HepG2 (cell line): Measurements from ENCODE around the gene CDC26. TPM values are rescaled to one million over a fixed set of nuclear protein-coding genes. Genes with fewer than 3 reads are reported as not detected.

Experiments
- ADNP ChIP-seq: sonication (generic); formaldehyde crosslinking; IDR thresholded peaks from 2 replicates; pipeline ENCODE4 v1.4.0; 2020; ENCODE audit warnings: missing genetic modification reagents
- ATAD3A ChIP-seq: sonication (generic); formaldehyde crosslinking; IDR thresholded peaks from 2 replicates; pipeline ENCODE4 v1.4.0; 2020; ENCODE audit warnings: missing genetic modification reagents
- FOXA3 ChIP-seq: IDR thresholded peaks from 2 replicates; pipeline ENCODE4 v1.6.1; 2016; ENCODE audit warnings: missing genetic modification reagents, missing compliant biosample characterization
- GATAD1 ChIP-seq: IDR thresholded peaks from 2 replicates; pipeline ENCODE4 v1.6.1; 2016; ENCODE audit warnings: missing genetic modification reagents, missing compliant biosample characterization
- HMGXB4 ChIP-seq, 2 experiments: sonication (generic) in 1 of 2; formaldehyde crosslinking in 1 of 2; IDR thresholded peaks; 2 replicates each; pipeline versions ENCODE4 v1.4.0 to v1.6.1; 2018 to 2020; ENCODE audit warnings: missing genetic modification reagents in 2 of 2, borderline replicate concordance in 1 of 2, low read depth in 1 of 2, mild to moderate bottlenecking in 1 of 2, missing biosample characterization in 1 of 2
- HOMEZ ChIP-seq: IDR thresholded peaks from 2 replicates; pipeline ENCODE4 v1.6.1; 2016; ENCODE audit warnings: low read depth
- KDM5B ChIP-seq: sonication (generic); formaldehyde crosslinking; IDR thresholded peaks from 2 replicates; pipeline ENCODE4 v1.4.0; 2020; ENCODE audit warnings: missing genetic modification reagents, mild to moderate bottlenecking, borderline replicate concordance
- NFE2L1 ChIP-seq: sonication (generic); formaldehyde crosslinking; IDR thresholded peaks from 2 replicates; pipeline ENCODE4 v1.4.0; 2020; ENCODE audit warnings: missing genetic modification reagents, mild to moderate bottlenecking, borderline replicate concordance
- PAX8 ChIP-seq: sonication (generic); formaldehyde crosslinking; IDR thresholded peaks from 2 replicates; pipeline ENCODE4 v1.8.0; 2022; ENCODE audit warnings: mild to moderate bottlenecking, missing genetic modification reagents, borderline replicate concordance
- POLR2AphosphoS2 ChIP-seq: IDR thresholded peaks from 2 replicates; pipeline ENCODE4 v1.6.1; 2011; ENCODE audit warnings: low read depth, low read length, improper control_type of control experiment
- RNF219 ChIP-seq: sonication (generic); formaldehyde crosslinking; IDR thresholded peaks from 2 replicates; pipeline ENCODE4 v1.5.0; 2020; ENCODE audit warnings: mild to moderate bottlenecking, missing genetic modification reagents
- RXRA ChIP-seq: sonication (generic); formaldehyde crosslinking; IDR thresholded peaks from 2 replicates; pipeline ENCODE4 v1.5.1; 2020; ENCODE audit warnings: missing genetic modification reagents
- SCMH1 ChIP-seq: sonication (generic); formaldehyde crosslinking; IDR thresholded peaks from 2 replicates; pipeline ENCODE4 v1.9.0; 2021; ENCODE audit warnings: missing genetic modification reagents, mild to moderate bottlenecking, borderline replicate concordance
- SUZ12 ChIP-seq: fragments of 150-350 bp; IDR thresholded peaks from 2 replicates; pipeline ENCODE4 v1.6.1; 2014; ENCODE audit warnings: low read depth, low read length
- TRIM24 ChIP-seq: sonication (generic); formaldehyde crosslinking; IDR thresholded peaks from 2 replicates; pipeline ENCODE4 v1.8.0; 2022; ENCODE audit warnings: mild to moderate bottlenecking, missing genetic modification reagents
- ZBTB37 ChIP-seq: sonication (generic); formaldehyde crosslinking; IDR thresholded peaks from 2 replicates; pipeline ENCODE4 v1.4.0; 2020; ENCODE audit warnings: mild to moderate bottlenecking, missing genetic modification reagents
- ZFP37 ChIP-seq: sonication (generic); formaldehyde crosslinking; IDR thresholded peaks from 2 replicates; pipeline ENCODE4 v1.4.0; 2020; ENCODE audit warnings: missing genetic modification reagents, borderline replicate concordance
- ZNF17 ChIP-seq: sonication (generic); formaldehyde crosslinking; IDR thresholded peaks from 2 replicates; pipeline ENCODE4 v1.5.0; 2020; ENCODE audit warnings: mild to moderate bottlenecking, missing genetic modification reagents
- ZNF275 ChIP-seq: sonication (generic); formaldehyde crosslinking; IDR thresholded peaks from 2 replicates; pipeline ENCODE4 v1.8.0; 2022; ENCODE audit warnings: missing genetic modification reagents, mild to moderate bottlenecking, inconsistent platforms, borderline replicate concordance
- ZNF362 ChIP-seq: sonication (generic); formaldehyde crosslinking; IDR thresholded peaks from 2 replicates; pipeline ENCODE4 v1.4.0; 2020; ENCODE audit warnings: missing genetic modification reagents, mild to moderate bottlenecking, borderline replicate concordance
- ZNF564 ChIP-seq: sonication (generic); formaldehyde crosslinking; IDR thresholded peaks from 2 replicates; pipeline ENCODE4 v1.8.1; 2023; ENCODE audit warnings: mild to moderate bottlenecking, missing genetic modification reagents
- ZNF607 ChIP-seq: sonication (generic); formaldehyde crosslinking; IDR thresholded peaks from 2 replicates; pipeline ENCODE4 v1.5.1; 2020; ENCODE audit warnings: missing genetic modification reagents, mild to moderate bottlenecking, borderline replicate concordance
- polyA plus RNA-seq, 8 experiments: library from polyadenylated mRNA; depleted of rRNA in 3 of 8; stranded (reverse) in 7 of 8; unstranded in 1 of 8; fragments of >200 nt; fragmentation: Illumina TruSeq in 4 of 8; extraction: Trizol in 4 of 8; gene quantifications; 2 replicates each; pipeline versions ENCODE4 v1.2.1 to v1.2.3, GENCODE V29; 2011 to 2016; ENCODE audit warnings: low read depth in 4 of 8, missing spikeins in 1 of 8, mixed read lengths in 1 of 8; ENCODE audit not compliant: insufficient read depth in 1 of 8
- total RNA-seq, 5 experiments: library from RNA; depleted of rRNA; stranded (reverse); fragments of >200 nt; fragmentation: Illumina TruSeq; extraction: Trizol; gene quantifications; 2 replicates each; pipeline ENCODE4 v1.2.3, GENCODE V29; 2016; ENCODE audit warnings: low read depth in 1 of 5

Gene CDC26
- total and polyA plus RNA-seq, 2 of the 13 experiments (the other 11 are each of a cell fraction or from before 2014, with no cell fraction given), result 26.6 to 57.9 TPM

GRCh38 chr9:113222482-113222841 is 52.9 kb downstream of the CDC26 start (continued):
- TF ChIP-seq TRIM24, result no peak
- TF ChIP-seq FOXA3 (CRISPR knock-in tag), result peak; percentile 30; the same call in 1 of the 2 replicates
- TF ChIP-seq ZNF362 (CRISPR knock-in tag), result no peak
- no peak for TF ChIP-seq NFE2L1 (CRISPR knock-in tag)
- TF ChIP-seq SUZ12, result no peak
- TF ChIP-seq ADNP, result no peak
- TF ChIP-seq SCMH1, result no peak
- TF ChIP-seq ZNF275 (CRISPR knock-in tag), result no peak
- TF ChIP-seq HOMEZ (CRISPR knock-in tag), result peak; percentile 13; the same call in 1 of the 2 replicates
- no peak for TF ChIP-seq PAX8 (CRISPR knock-in tag)
- no peak for TF ChIP-seq POLR2AphosphoS2
- TF ChIP-seq ZNF607 (CRISPR knock-in tag), result no peak
- no peak for TF ChIP-seq ZFP37 (CRISPR knock-in tag)
- TF ChIP-seq ZNF17 (CRISPR knock-in tag), result no peak
- no peak for TF ChIP-seq ZBTB37 (CRISPR knock-in tag)
- no peak for TF ChIP-seq KDM5B (CRISPR knock-in tag)
- no peak for TF ChIP-seq ATAD3A (CRISPR knock-in tag)
- 0 out of 2 replicates have a peak, but pooled peaks have one; percentile 11 for TF ChIP-seq GATAD1 (CRISPR knock-in tag)
- no peak for TF ChIP-seq HMGXB4 (CRISPR knock-in tag; IDR thresholded peaks at IDR 0.05; ENCODE audit: borderline replicate concordance in 1 of 2, low read depth in 1 of 2)
- no peak for TF ChIP-seq RXRA (CRISPR knock-in tag)
- TF ChIP-seq RNF219 (CRISPR knock-in tag), result no peak
- TF ChIP-seq ZNF564 (CRISPR knock-in tag), result no peak
